Esophagus muscularis mucosa (tissue), 4 donors: ENCODE results near the gene ADAMTS17.

Source experiments
- EP300 ChIP-seq: sonication (generic); formaldehyde crosslinking; IDR thresholded peaks from one replicate; pipeline ENCODE4 v1.6.1; 2017; ENCODE audit warnings: antibody characterized with exemption
- POLR2A ChIP-seq: fragments of 450-650 bp; IDR thresholded peaks from one replicate; pipeline ENCODE4 v1.6.1; 2017; ENCODE audit warnings: antibody characterized with exemption, moderate library complexity, mild to moderate bottlenecking, low read depth
- POLR2AphosphoS5 ChIP-seq, 2 donors: sonication (generic); formaldehyde crosslinking; IDR thresholded peaks; one replicate each; pipeline ENCODE4 v1.6.1; 2017; ENCODE audit warnings: antibody characterized with exemption in 2 of 2
- TF ChIP-seq, protein P1 (sequence below), 3 experiments: fragments of 200-600 bp in 2 of 3; fragments of 450-650 bp in 1 of 3; sonication (generic) in 2 of 3; IDR thresholded peaks; one replicate each; pipeline ENCODE4 v1.5.1; 2017 to 2019; ENCODE audit warnings: antibody characterized with exemption in 3 of 3, mild to moderate bottlenecking in 2 of 3, moderate library complexity in 1 of 3

DNA sequence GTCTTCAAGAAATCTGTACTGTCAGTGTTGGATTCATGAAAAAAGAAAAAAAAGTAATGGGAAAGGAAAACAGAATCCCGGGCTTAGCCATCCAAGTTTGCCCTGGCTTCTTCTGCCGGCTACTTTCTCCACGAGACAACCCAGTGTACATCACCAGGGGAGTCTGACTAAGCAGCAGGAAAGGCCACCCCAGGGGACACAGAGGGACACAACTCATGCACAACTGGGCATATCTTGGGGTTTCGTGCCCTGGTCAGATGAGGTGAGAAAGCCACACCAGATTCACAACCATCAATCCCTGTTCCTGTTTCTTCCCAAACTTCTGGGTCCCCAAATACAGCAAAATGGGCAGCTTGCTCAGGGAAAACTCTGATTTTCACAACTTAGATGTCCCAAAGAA, 33.2 kb downstream of the ADAMTS17 start:
- TF ChIP-seq, protein P1, sequence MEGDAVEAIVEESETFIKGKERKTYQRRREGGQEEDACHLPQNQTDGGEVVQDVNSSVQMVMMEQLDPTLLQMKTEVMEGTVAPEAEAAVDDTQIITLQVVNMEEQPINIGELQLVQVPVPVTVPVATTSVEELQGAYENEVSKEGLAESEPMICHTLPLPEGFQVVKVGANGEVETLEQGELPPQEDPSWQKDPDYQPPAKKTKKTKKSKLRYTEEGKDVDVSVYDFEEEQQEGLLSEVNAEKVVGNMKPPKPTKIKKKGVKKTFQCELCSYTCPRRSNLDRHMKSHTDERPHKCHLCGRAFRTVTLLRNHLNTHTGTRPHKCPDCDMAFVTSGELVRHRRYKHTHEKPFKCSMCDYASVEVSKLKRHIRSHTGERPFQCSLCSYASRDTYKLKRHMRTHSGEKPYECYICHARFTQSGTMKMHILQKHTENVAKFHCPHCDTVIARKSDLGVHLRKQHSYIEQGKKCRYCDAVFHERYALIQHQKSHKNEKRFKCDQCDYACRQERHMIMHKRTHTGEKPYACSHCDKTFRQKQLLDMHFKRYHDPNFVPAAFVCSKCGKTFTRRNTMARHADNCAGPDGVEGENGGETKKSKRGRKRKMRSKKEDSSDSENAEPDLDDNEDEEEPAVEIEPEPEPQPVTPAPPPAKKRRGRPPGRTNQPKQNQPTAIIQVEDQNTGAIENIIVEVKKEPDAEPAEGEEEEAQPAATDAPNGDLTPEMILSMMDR (IDR thresholded peaks at IDR 0.05), result no peak
- TF ChIP-seq EP300 (no peak), POLR2A (no peak), POLR2AphosphoS5 (IDR thresholded peaks at IDR 0.05) (no peak)
